ENCODE data around the gene SERPINB11.
A peak's percentile ranks its signal among the peaks of the same experiment; 100 is the strongest.
"Not testable (repeated sequence)": the region's sequence is repeated elsewhere in the genome, so short reads cannot be mapped to it uniquely, and the experiment has no call there.

The SERPINB11 gene

GRCh38 chr18:63702660-63703059 is at the start of gene SERPINB11:
Gene SERPINB11, plus strand, starts transcription at chr18:63702960. Its CDS starts 7,234 bp downstream, at chr18:63710194.
- no peak for DNase-seq

GRCh38 chr18:63658920-63659319 is 43.8 kb upstream of the SERPINB11 start:
- not testable (repeated sequence) for DNase-seq

GRCh38 chr18:63661750-63662149 is 41.0 kb upstream of the SERPINB11 start, which contains the start of gene SERPINB3:
Gene SERPINB3, minus strand, starts transcription at chr18:63661893. Its CDS starts 677 bp downstream, at chr18:63661216.
- DNase-seq = not testable (repeated sequence)

GRCh38 chr18:63664571-63664970 is 38.2 kb upstream of the SERPINB11 start:
- DNase-seq = no peak

GRCh38 chr18:63676526-63677323 is 26.0 kb upstream of the SERPINB11 start:
- no peak for DNase-seq

- no peak for DNase-seq
These were observed 25.1 kb upstream of the SERPINB11 start for GRCh38 chr18:63677500-63678225.

GRCh38 chr18:63679820-63680606 is 22.7 kb upstream of the SERPINB11 start:
- no peak for DNase-seq

GRCh38 chr18:63681449-63682340 is 21.1 kb upstream of the SERPINB11 start:
- DNase-seq = peak; percentile 6

- no peak for DNase-seq
These were observed 19.6 kb upstream of the SERPINB11 start for GRCh38 chr18:63683152-63683551.

GRCh38 chr18:63683890-63684289 is 18.9 kb upstream of the SERPINB11 start:
- no peak for DNase-seq

- DNase-seq = no peak
These were observed 18.0 kb upstream of the SERPINB11 start for GRCh38 chr18:63684718-63685117.

- DNase-seq = no peak
These were observed 15.9 kb upstream of the SERPINB11 start for GRCh38 chr18:63686871-63687270.

- DNase-seq = no peak
These were observed 13.7 kb upstream of the SERPINB11 start for GRCh38 chr18:63689064-63689463.

GRCh38 chr18:63697097-63697660 is 5.6 kb upstream of the SERPINB11 start:
- no peak for DNase-seq

- DNase-seq = no peak
These were observed 2.3 kb upstream of the SERPINB11 start for GRCh38 chr18:63700501-63700900.

- no peak for DNase-seq
These were observed 808 bp upstream of the SERPINB11 start for GRCh38 chr18:63701952-63702351.

GRCh38 chr18:63705401-63705800 is 2.6 kb downstream of the SERPINB11 start:
- no peak for DNase-seq

GRCh38 chr18:63707816-63708215 is 5.1 kb downstream of the SERPINB11 start:
- no peak for DNase-seq

GRCh38 chr18:63708650-63709049 is 5.9 kb downstream of the SERPINB11 start:
- no peak for DNase-seq

GRCh38 chr18:63725682-63726480 is 23.1 kb downstream of the SERPINB11 start:
- DNase-seq = no peak

GRCh38 chr18:63730773-63731172 is 28.0 kb downstream of the SERPINB11 start:
- no peak for DNase-seq
